ENCODE data around the gene PRAMEF14.
"Not testable (repeated sequence)": the region's sequence is repeated elsewhere in the genome, so short reads cannot be mapped to it uniquely, and the experiment has no call there.

PRAMEF14 gene

DNA sequence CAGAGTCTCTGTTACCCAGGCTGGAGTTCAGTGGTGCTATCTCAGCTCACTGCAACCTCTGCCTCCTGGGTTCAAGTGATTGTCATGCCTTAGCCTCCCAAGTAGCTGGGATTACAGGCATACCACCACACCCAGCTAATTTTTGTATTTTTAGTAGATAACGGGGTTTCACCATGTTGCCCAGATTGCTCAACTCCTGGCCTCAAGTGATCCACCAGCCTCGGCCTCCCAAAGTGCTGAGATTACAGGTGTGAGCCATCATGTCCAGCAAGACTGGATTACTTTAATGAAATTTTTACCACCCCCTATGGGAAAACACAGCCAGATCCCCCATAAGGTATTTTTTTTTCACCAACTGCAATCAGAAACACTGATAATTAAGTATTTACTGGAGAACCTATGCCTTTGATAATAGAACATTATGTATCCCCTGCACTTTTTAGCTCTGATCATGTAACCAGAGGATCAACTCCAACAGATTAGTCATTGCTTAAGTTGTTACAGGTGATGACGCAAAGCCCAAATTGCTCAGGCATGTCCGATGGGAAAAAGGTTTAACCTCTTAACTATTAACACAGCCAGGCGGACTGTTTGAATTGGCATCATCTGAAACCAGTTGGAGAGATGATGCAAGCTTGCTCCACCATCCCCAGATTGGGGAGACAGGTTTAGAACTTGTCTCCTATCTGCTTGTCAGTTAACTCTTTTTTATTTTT, 49.6 kb downstream of the PRAMEF14 start:
- DNase-seq (ENCODE audit: low read depth, low spot score); H3K4me3 ChIP-seq (ENCODE audit: low read length): not testable (repeated sequence)

Measured in Jurkat, Clone E6-1 (cell line).